Activated CD4-positive, alpha-beta T cell treated with anti-CD3 and anti-CD28 coated beads, Interleukin-2, amount 50 U/mL, for 16 hours (primary cell): Measurements from ENCODE around the gene ZCCHC14.
"Not testable (repeated sequence)": the region's sequence is repeated elsewhere in the genome, so short reads cannot be mapped to it uniquely, and the experiment has no call there.

ENCODE experiments used
- DNase-seq: peaks from one replicate; pipeline ENCODE4 v3.0.0-alpha.2; 2020

The ZCCHC14 gene

GRCh38 chr16:87404764-87405625, 87.8 kb downstream of the ZCCHC14 start:
- DNase-seq, result no peak

GRCh38 chr16:87395181-87395842, 97.5 kb downstream of the ZCCHC14 start:
- DNase-seq, result no peak

GRCh38 chr16:87393680-87394055, 99.2 kb downstream of the ZCCHC14 start:
- DNase-seq, result no peak

GRCh38 chr16:87392821-87393679, 99.8 kb downstream of the ZCCHC14 start:
- peak; percentile 50 for DNase-seq

- DNase-seq, result peak; percentile 98
Measured at GRCh38 chr16:87391950-87392820, 100.6 kb downstream of the ZCCHC14 start, which contains the start of gene MAP1LC3B. TSS of gene MAP1LC3B (plus strand) at chr16:87392336. CDS start at chr16:87392428, 92 bp downstream.

- DNase-seq, result peak; percentile 11
Measured at GRCh38 chr16:87391324-87391949, 101.4 kb downstream of the ZCCHC14 start.

- no peak for DNase-seq
Measured at GRCh38 chr16:87390641-87391323, 102.0 kb downstream of the ZCCHC14 start.

GRCh38 chr16:87389914-87390313, 102.9 kb downstream of the ZCCHC14 start:
- DNase-seq, result not testable (repeated sequence)

GRCh38 chr16:87389245-87389644, 103.6 kb downstream of the ZCCHC14 start:
- DNase-seq, result no peak

- no peak for DNase-seq
Measured at GRCh38 chr16:87388818-87389134, 104.0 kb downstream of the ZCCHC14 start.

GRCh38 chr16:87387942-87388817, 104.6 kb downstream of the ZCCHC14 start:
- DNase-seq, result peak; percentile 97

- not testable (repeated sequence) for DNase-seq
Measured at GRCh38 chr16:87384875-87385167, 108.0 kb downstream of the ZCCHC14 start.

GRCh38 chr16:87384162-87384874, 108.5 kb downstream of the ZCCHC14 start:
- no peak for DNase-seq

GRCh38 chr16:87383505-87384161, 109.2 kb downstream of the ZCCHC14 start, which contains the start of gene FBXO31:
TSS of gene FBXO31 (minus strand) at chr16:87383776. CDS start at chr16:87383744, 32 bp downstream.
- DNase-seq, result peak; percentile 95

- DNase-seq, result no peak
Measured at GRCh38 chr16:87382023-87382785, 110.6 kb downstream of the ZCCHC14 start.

GRCh38 chr16:87380881-87381280, 111.9 kb downstream of the ZCCHC14 start:
- DNase-seq, result peak; percentile 21

- peak; percentile 34 for DNase-seq
Measured at GRCh38 chr16:87380403-87380802, 112.4 kb downstream of the ZCCHC14 start.

GRCh38 chr16:87379312-87379752, 113.5 kb downstream of the ZCCHC14 start:
- not testable (repeated sequence) for DNase-seq
